NCI-H526 treated with DMSO at 0.1 percent for 48 hours (cell line): ENCODE results near the gene SPRR2E.
"Not testable (repeated sequence)": the region's sequence is repeated elsewhere in the genome, so short reads cannot be mapped to it uniquely, and the experiment has no call there.

Experiments used
- DNase-seq: peaks from one replicate; lab custom pipeline; 2025; lab: John Stamatoyannopoulos, UW

The SPRR2E gene

DNA sequence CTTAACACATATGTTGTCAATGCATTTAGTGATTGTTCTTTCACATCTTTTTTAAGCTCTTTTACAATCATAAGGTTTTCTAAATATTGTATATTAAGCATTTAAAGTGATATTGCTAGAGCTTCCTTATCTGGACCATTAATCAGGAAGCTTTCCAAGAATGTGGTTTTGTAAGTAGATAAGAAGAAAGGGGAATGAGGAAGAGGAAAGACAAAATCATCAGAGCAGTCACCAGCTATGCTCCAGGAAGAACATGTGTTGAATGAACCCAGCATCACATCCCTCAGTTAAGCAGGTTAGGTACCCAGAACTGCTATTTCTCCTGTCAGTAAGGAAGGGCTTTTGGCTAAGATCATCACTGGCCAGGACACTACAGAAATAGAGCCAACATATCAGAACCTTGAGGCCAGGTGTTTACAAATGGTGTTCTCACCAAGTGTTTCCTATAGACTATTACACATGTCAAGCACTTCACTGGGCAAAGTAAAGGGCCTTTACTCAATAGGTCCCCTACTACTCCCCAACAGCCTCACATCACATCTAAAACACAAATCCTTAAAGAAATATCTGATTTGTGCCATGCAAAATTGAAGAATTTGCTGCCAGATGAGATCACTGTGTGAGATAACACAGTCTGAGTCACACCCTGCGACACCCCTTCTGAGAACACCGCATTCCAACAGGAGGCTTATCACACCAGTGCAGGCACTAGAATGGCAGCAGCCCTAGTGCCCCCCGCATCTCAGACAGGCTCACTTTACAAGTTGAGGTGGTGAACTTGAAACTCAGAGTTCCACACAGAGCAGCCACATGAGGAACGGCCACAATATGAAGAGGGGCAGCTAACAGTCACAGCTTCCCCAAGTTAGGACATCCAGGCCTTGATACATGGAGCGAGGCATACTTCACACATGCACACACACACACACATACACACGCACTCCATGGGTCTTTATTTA, 35.2 kb downstream of the SPRR2E start:
- DNase-seq, result no peak

DNA sequence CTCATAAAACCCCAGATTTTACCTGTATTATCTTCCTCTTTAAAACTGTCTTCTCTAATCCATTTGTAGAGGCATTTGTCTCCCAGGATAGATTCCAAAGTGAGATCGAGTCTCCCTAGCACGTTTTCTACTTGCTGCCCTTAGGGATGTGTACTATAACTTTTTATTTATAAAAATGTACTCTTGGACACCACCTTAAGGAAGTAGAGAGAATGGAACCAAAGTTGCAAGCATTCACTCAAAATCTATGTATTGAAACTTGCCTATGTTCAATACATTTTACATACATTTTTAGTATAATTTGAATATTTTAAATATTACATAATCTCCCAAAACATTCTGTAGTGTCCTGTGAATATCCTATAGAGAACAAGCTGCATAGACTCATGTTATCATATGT, 36.2 kb downstream of the SPRR2E start:
- DNase-seq, result no peak

DNA sequence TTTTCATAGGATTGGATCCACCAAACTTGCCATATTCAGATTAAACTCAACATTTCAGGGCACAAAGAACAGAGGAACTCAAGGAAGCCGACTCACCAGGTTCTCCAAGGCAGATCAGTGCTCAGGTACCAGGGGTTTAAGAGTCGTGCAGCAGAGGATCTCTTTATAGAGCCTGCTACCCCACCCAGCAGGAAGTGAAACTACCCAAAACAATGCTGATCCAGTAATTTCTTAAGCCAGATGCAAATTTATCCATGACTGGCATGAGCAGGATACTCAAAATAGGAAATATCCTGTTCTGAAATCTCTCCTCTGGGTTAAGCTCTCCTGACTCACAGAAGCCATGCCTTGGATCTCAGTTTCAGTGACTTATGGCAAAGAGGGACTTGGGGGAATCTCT, 37.0 kb downstream of the SPRR2E start, which contains the start of gene SPRR2A:
TSS of gene SPRR2A (minus strand) at position 138 of the 400 bp plus-strand sequence. CDS start 777 bp downstream, outside the sequence.
- no peak for DNase-seq

DNA sequence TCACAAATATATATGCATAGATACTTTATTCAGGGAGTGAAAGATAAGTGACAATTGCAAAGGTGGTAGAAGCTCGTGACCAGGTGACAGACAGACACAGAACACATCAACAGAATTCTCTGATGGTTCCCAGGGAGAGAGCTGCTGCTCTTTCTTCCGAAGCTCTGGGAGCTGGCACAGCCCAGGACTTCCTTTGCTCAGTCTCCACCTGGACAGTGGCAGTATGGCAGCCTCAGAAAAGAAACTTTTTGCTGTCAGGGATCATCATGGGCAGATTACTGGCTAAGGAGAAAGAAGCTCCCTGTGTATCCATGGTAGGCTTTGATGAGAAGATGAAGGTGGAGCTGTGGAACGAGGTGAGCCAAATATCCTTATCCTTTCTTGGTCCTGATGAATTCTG, 38.2 kb downstream of the SPRR2E start:
- DNase-seq, result not testable (repeated sequence)

DNA sequence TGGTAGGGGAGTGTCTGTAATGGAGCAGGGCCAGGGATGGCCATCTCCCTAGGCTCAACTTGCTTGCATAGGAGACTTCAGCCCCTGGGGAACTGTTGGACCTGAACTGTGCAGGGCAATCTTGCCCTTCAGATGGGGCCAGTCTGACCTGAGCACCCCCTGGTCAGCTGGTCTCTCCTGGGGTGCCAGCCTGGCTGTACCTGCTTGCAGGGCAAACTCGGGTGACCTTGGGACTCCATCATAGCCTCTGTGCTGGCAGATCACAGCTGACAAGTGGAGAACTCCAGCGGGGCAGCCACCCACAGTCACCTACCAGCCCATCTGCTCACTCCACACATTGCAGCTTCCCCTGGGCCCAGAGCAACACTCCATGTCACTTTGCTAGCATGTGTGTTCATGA, 45.1 kb downstream of the SPRR2E start:
- no peak for DNase-seq
